Activated CD8-positive, alpha-beta T cell treated with anti-CD3 and anti-CD28 coated beads for 36 hours (primary cell): ENCODE data around the gene RBPMS2. TPM values are rescaled to one million over a fixed set of nuclear protein-coding genes. Genes with fewer than 3 reads are reported as not detected.

Experiments used
- ATAC-seq: fragments of 200-7000 bp; cut with Tn5 transposase; one replicate; pipeline ENCODE4 v1.10.0; 2021; ENCODE audit warnings: mild to moderate bottlenecking, moderate library complexity
- CTCF ChIA-PET: fragments of 350-600 bp; sonication (Branson Sonifier 250); formaldehyde crosslinking; loops from one replicate; lab custom pipeline; 2021; ENCODE audit warnings: antibody characterized with exemption; lab: Charles Lee
- POLR2A ChIA-PET: fragments of 350-600 bp; sonication (Branson Sonifier 250); formaldehyde crosslinking; loops from one replicate; lab custom pipeline; 2021; ENCODE audit warnings: antibody characterized with exemption; lab: Charles Lee
- DNase-seq: peaks from one replicate; pipeline ENCODE4 v3.0.0-alpha.2; 2020
- H3K27ac Mint-ChIP-seq: one replicate; pipeline ENCODE4 v1.8.0; 2021; ENCODE audit warnings: mild to moderate bottlenecking, mixed read lengths
- H3K27me3 Mint-ChIP-seq: one replicate; pipeline ENCODE4 v1.8.0; 2021; ENCODE audit warnings: mixed read lengths
- H3K36me3 Mint-ChIP-seq: one replicate; pipeline ENCODE4 v1.8.0; 2021; ENCODE audit warnings: low read depth, mixed read lengths
- H3K4me1 Mint-ChIP-seq: one replicate; pipeline ENCODE4 v1.8.0; 2021; ENCODE audit warnings: low read depth, mixed read lengths
- H3K4me3 Mint-ChIP-seq: one replicate; pipeline ENCODE4 v1.8.0; 2021; ENCODE audit warnings: mild to moderate bottlenecking, moderate library complexity, mixed read lengths
- H3K9me3 Mint-ChIP-seq: one replicate; pipeline ENCODE4 v1.8.0; 2021; ENCODE audit warnings: mixed read lengths
- intact Hi-C: fragments of 100-400 bp; cut with micrococcal nuclease; formaldehyde crosslinking; loops from one replicate; pipeline ENCODE4 v1.10.0; 2022
- total RNA-seq, 2 experiments: library from RNA; stranded (reverse); gene quantifications; one replicate each; pipeline ENCODE4 v1.2.3, GENCODE V29; 2021
- TF ChIP-seq, protein P1 (sequence below): fragments of 200-600 bp; IDR thresholded peaks from one replicate; pipeline ENCODE4 v1.8.0; 2022; ENCODE audit warnings: antibody characterized with exemption, mild to moderate bottlenecking

Gene RBPMS2
- total RNA-seq, 2 experiments from 2014 or later = not detected

DNA sequence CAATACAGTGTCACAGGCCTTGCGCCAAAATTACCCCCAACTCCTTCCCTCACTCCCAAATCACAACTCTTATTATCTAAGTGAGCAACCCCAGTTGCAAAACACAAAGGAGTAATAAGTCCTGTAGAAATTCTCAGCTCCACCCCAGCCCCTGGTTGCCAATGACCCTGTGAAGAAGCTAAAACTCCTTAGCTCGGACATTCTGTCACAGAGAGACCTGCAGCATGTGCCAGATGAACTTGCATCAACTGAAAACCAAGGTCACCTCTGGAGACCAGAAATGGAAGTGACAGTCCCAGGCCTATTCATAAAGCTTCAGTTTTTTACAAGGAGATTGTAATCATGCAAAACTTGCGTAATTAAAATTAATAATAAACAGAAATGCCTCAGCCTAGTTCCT lies 55.2 kb downstream of the RBPMS2 start:
- H3K9me3 Mint-ChIP-seq = no peaks in the 10 kb centered on the region
- peaks cover 21% of the 10 kb centered on the region for H3K4me1 Mint-ChIP-seq
- intact Hi-C loops = no loop called here
- ChIA-PET CTCF (interaction anchor here (1.1 to 2.5 kb wide), 3 partner anchors 11 to 35 kb away, joined by 4 to 16 read pairs (median 5); no protein-coding TSS in a partner anchor), POLR2A (interaction anchor here (0.7 to 1.4 kb wide), 4 partner anchors 21 to 557 kb away, joined by 3 read pairs; no protein-coding TSS in a partner anchor)
- H3K4me3 Mint-ChIP-seq = no peak overlapping the region
- H3K27ac Mint-ChIP-seq = no peak overlapping the region
- ATAC-seq = no peak
- TF ChIP-seq, protein P1, sequence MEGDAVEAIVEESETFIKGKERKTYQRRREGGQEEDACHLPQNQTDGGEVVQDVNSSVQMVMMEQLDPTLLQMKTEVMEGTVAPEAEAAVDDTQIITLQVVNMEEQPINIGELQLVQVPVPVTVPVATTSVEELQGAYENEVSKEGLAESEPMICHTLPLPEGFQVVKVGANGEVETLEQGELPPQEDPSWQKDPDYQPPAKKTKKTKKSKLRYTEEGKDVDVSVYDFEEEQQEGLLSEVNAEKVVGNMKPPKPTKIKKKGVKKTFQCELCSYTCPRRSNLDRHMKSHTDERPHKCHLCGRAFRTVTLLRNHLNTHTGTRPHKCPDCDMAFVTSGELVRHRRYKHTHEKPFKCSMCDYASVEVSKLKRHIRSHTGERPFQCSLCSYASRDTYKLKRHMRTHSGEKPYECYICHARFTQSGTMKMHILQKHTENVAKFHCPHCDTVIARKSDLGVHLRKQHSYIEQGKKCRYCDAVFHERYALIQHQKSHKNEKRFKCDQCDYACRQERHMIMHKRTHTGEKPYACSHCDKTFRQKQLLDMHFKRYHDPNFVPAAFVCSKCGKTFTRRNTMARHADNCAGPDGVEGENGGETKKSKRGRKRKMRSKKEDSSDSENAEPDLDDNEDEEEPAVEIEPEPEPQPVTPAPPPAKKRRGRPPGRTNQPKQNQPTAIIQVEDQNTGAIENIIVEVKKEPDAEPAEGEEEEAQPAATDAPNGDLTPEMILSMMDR = no peak
- no peaks in the 10 kb centered on the region for H3K27me3 Mint-ChIP-seq
- H3K36me3 Mint-ChIP-seq = no peaks in the 10 kb centered on the region
- DNase-seq = no peak

DNA sequence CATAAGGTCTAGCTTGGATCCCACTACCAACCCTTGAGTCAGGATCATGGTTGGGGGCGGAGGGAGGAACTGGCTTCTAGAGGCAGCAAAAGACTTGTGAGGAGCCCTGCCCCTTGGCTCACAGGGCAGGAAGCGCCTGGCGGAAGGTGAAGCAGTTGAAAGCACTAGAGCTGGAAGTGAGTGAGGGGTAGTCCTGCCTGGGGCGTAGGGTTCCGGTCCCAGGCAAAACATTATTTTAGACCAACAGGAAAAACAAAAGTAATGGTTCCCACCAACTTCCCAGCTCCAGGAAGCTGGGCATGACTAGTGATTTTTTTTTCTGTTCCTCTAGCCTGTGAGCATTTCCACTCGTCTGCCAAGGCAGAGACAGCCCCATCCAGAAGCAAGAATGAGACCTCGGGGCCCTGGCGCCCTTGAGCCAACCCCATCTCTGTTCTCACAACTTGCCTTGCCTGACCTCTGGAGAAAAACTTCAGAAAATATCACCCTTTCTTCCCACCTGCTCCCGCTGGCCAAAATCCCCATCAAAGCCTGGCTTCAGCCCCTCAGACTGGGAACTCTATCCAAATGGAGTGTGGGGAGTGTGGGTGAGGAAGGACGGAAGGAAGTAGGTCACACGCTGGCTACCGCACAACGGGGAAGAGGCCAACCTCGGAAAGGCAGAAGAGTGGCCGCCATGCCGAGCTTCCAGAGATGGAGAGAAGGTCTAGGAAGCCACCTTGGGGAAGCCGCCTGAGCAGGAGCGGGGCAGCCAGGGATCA lies 57.5 kb downstream of the RBPMS2 start:
- Mint-ChIP-seq H3K27me3 (no peaks in the 10 kb centered on the region), H3K4me3 (no peak overlapping the region), H3K4me1 (peaks cover 21% of the 10 kb centered on the region), H3K36me3 (no peaks in the 10 kb centered on the region), H3K27ac (peak overlapping the region; percentile 15), H3K9me3 (no peaks in the 10 kb centered on the region)
- TF ChIP-seq, protein P1 = no peak
- ChIA-PET CTCF (interaction anchor here (0.5 to 3.6 kb wide), 6 partner anchors 10 to 295 kb away, joined by 3 to 30 read pairs (median 5); no protein-coding TSS in a partner anchor), POLR2A (interaction anchor here (0.7 to 1.2 kb wide), 4 partner anchors 9 to 23 kb away, joined by 3 to 5 read pairs (median 4); no protein-coding TSS in a partner anchor)
- intact Hi-C loops = no loop called here
- ATAC-seq = no peak
- DNase-seq = peak; percentile 26

DNA sequence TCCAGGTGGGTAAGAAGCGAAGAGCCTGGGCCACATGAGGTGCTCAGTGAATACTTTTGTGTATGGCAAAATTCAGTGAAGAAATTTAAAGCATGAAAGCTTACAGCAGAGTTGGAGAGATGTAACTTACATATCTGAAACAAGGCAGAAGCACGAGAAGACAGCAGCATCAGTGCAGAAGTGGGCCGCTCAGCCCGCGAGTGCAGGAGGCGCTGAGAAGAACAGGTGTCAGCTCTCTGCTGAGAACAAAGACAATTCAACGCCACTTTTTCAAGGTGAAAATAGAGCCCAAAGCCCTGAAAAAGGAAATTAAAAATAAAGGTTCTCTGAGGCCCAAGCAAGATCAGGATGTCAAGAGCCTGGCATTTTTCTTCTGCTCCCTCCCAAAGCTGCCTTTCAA lies 58.3 kb downstream of the RBPMS2 start:
- Mint-ChIP-seq H3K4me3 (no peak overlapping the region), H3K4me1 (peaks cover 21% of the 10 kb centered on the region), H3K27me3 (no peaks in the 10 kb centered on the region), H3K9me3 (no peaks in the 10 kb centered on the region), H3K27ac (no peak overlapping the region), H3K36me3 (no peaks in the 10 kb centered on the region)
- DNase-seq (no peak), ATAC-seq (no peak)
- intact Hi-C loops = no loop called here
- ChIA-PET CTCF (interaction anchor here (0.8 to 3.6 kb wide), 6 partner anchors 11 to 92 kb away, joined by 3 to 30 read pairs (median 5); no protein-coding TSS in a partner anchor), POLR2A (interaction anchor here (1.2 kb wide), 2 partner anchors 20 to 22 kb away, joined by 4 to 5 read pairs; no protein-coding TSS in a partner anchor)
- TF ChIP-seq, protein P1 = no peak

DNA sequence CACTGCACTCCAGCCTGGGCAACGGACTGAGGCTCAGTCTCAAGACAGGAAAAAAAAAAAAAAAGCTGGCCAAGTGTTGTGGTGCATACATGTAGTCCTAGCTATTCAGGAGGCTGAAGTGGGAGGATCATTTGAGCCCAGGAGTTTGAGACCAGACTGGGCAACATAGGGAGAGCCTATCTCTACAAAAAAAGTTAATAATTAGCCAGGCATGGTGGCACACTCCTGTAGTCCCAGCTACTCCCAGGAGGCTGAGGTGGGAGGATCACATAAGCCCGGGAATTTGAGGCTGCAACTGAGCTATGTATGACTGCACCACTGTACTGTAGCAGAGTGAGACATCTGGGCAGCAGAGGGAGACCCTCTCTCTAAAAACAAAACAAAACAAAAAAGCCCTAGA lies 58.9 kb downstream of the RBPMS2 start:
- H3K4me1 Mint-ChIP-seq = peaks cover 21% of the 10 kb centered on the region
- TF ChIP-seq, protein P1 = no peak
- ChIA-PET CTCF (interaction anchor here (1.5 to 3.6 kb wide), 3 partner anchors 12 to 26 kb away, joined by 3 to 30 read pairs (median 14); no protein-coding TSS in a partner anchor), POLR2A (interaction anchor here (0.6 kb wide), 1 partner anchor 278 kb away, joined by 3 read pairs; no protein-coding TSS in a partner anchor)
- no peaks in the 10 kb centered on the region for H3K9me3 Mint-ChIP-seq
- no peak overlapping the region for H3K27ac Mint-ChIP-seq
- ATAC-seq (no peak), DNase-seq (no peak)
- H3K27me3 Mint-ChIP-seq = no peaks in the 10 kb centered on the region
- H3K36me3 Mint-ChIP-seq = no peaks in the 10 kb centered on the region
- intact Hi-C loops = no loop called here
- no peak overlapping the region for H3K4me3 Mint-ChIP-seq

DNA sequence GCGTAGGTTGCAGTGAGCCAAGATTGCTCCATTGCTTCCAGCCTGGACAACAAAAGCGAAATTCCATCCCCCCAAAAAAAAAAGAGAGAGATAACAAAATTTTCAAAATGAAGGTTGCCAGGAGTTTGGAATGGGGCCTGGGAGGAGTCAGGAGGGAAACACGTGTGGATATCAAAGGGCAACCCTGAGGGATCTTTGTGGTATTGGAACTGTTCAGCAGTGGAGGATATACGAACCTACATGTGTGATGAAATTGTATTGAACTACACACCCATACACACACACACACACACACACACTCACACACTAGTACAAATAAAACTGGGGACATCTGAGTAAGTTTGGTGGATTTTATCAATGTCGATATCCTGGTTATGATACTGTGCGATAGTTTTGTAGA lies 61.8 kb downstream of the RBPMS2 start:
- no peak for ATAC-seq
- Mint-ChIP-seq H3K27ac (no peak overlapping the region), H3K36me3 (no peaks in the 10 kb centered on the region), H3K9me3 (no peaks in the 10 kb centered on the region), H3K27me3 (no peaks in the 10 kb centered on the region), H3K4me3 (no peak overlapping the region), H3K4me1 (peaks cover 20% of the 10 kb centered on the region)
- no peak for DNase-seq
- ChIA-PET CTCF (no interaction called here), POLR2A (no interaction called here)
- TF ChIP-seq, protein P1 = no peak
- intact Hi-C loops = no loop called here
